Muscle layer of duodenum (tissue), 2 donors: ENCODE data around the gene ASF1B.

Source experiments
- H3K27ac ChIP-seq: one replicate; pipeline ENCODE4 v1.7.0; 2013; ENCODE audit warnings: mild to moderate bottlenecking, low read length
- H3K27me3 ChIP-seq: one replicate; pipeline ENCODE4 v1.7.0; 2013; ENCODE audit warnings: low read depth, mild to moderate bottlenecking, control low read depth, low read length
- H3K36me3 ChIP-seq, 2 donors: one replicate each; pipeline ENCODE4 v1.7.0; 2013; ENCODE audit warnings: low read length in 2 of 2, control low read depth in 1 of 2, mild to moderate bottlenecking in 1 of 2; ENCODE audit not compliant: insufficient read depth in 2 of 2, control insufficient read depth in 1 of 2
- H3K4me1 ChIP-seq, 2 donors: one replicate each; pipeline ENCODE4 v1.7.0; 2013; ENCODE audit warnings: low read length in 2 of 2, mild to moderate bottlenecking in 2 of 2, control low read depth in 1 of 2, moderate library complexity in 1 of 2; ENCODE audit not compliant: insufficient read depth in 2 of 2, control insufficient read depth in 1 of 2
- H3K4me3 ChIP-seq, 2 donors: one replicate each; pipeline ENCODE4 v1.7.0; 2013; ENCODE audit warnings: low read length in 2 of 2, low read depth in 1 of 2, mild to moderate bottlenecking in 1 of 2
- H3K9me3 ChIP-seq, 2 donors: one replicate each; pipeline ENCODE4 v1.7.0; 2013; ENCODE audit warnings: low read length in 2 of 2, control low read depth in 1 of 2, mild to moderate bottlenecking in 1 of 2; ENCODE audit not compliant: control insufficient read depth in 1 of 2
- donor health status: healthy.

Gene ASF1B

DNA sequence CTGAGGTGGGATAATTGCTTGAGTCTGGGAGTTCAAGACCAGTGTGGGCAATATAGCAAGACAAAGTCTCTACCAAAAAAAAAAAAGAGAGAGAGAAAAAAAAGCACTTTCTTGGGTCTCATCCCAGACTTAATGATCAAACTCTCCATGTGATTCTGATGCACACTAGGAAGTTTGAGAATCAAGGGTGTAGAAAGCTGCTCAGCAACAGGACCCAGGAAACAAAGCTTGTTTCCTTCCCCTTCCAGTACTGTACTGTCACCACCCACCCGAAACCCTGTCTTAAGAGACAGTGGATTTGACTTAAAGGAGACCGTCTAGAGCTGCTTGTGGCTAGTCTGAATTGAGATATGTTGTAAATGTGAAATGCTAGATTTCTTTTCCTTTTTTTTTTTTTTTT lies 58.0 kb downstream of the ASF1B start:
- Histone ChIP-seq H3K9me3 (no peaks in the 10 kb centered on the region), H3K27ac (no peak overlapping the region), H3K4me1 (peaks cover 7 to 31% of the 10 kb centered on the region in 2 donors), H3K27me3 (no peaks in the 10 kb centered on the region), H3K36me3 (no peaks in the 10 kb centered on the region), H3K4me3 (no peak overlapping the region)

- H3K4me1 ChIP-seq, result peaks cover 0 to 30% of the 10 kb centered on the region in 2 donors
Measured at GRCh38 chr19:14073925-14074838, 62.2 kb downstream of the ASF1B start.

GRCh38 chr19:14073261-14073924 lies 63.0 kb downstream of the ASF1B start:
- H3K4me1 ChIP-seq, result peaks cover 0 to 30% of the 10 kb centered on the region in 2 donors
- H3K27me3 ChIP-seq, result no peaks in the 10 kb centered on the region
- H3K4me3 ChIP-seq, result peak overlapping the region; percentile 72 to 87
- no peaks in the 10 kb centered on the region for H3K36me3 ChIP-seq
- H3K9me3 ChIP-seq, result no peaks in the 10 kb centered on the region
- H3K27ac ChIP-seq, result peak overlapping the region; percentile 70

More at GRCh38 chr19:14073925-14074838, 62.2 kb downstream of the ASF1B start:
- Histone ChIP-seq H3K27ac (peak overlapping the region; percentile 70), H3K36me3 (no peaks in the 10 kb centered on the region), H3K9me3 (no peaks in the 10 kb centered on the region), H3K4me3 (peak overlapping the region; percentile 72 to 87), H3K27me3 (no peaks in the 10 kb centered on the region)

- no peaks in the 10 kb centered on the region for H3K27me3 ChIP-seq
- H3K4me3 ChIP-seq, result peak within 1 kb of the TSS; percentile 72 to 87
- no peaks in the 10 kb centered on the region for H3K36me3 ChIP-seq
- H3K9me3 ChIP-seq, result no peaks in the 10 kb centered on the region
- peak within 1 kb of the TSS; percentile 70 for H3K27ac ChIP-seq
- peaks cover 0 to 30% of the 10 kb centered on the region in 2 donors for H3K4me1 ChIP-seq
Measured at GRCh38 chr19:14072535-14073260, 63.7 kb downstream of the ASF1B start, which contains the start of gene MISP3. TSS of gene MISP3 (plus strand) at chr19:14072786. CDS start at chr19:14073310, 524 bp downstream.

- Histone ChIP-seq H3K27me3 (no peaks in the 10 kb centered on the region), H3K4me1 (peaks cover 0 to 28% of the 10 kb centered on the region in 2 donors), H3K36me3 (no peaks in the 10 kb centered on the region), H3K9me3 (no peaks in the 10 kb centered on the region), H3K27ac (no peak overlapping the region), H3K4me3 (no peak overlapping the region)
Measured at GRCh38 chr19:14070268-14071050, 65.9 kb downstream of the ASF1B start.
